Measurements from ENCODE around the gene LINS1. TPM values are rescaled to one million over a fixed set of nuclear protein-coding genes. Genes with fewer than 3 reads are reported as not detected.

The LINS1 gene
- total RNA-seq, 2 experiments from 2014 or later, result 41.7 to 43.8 TPM

DNA sequence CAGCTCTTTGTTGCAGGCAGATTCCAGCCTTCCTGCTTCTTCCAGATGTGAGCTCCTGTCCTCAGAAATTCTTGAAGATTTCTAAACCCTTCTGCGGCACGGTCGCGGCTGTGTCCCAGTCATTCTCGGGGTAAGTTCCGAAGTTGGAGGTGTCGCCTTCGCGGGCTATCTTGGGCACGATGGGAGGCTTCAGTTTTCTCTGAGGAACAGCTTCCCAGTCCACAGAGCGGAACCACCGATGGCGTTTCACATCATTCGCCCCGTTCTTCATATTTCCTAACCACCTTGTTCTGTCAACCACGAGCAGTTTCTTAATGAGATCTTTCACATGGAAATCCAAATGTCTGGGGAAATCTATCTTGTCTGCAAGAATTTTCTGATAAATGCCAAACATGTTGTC, 48.5 kb downstream of the LINS1 start:
- Mint-ChIP-seq H3K36me3 (ENCODE audit: low read depth) (peaks cover 51% of the 10 kb centered on the region), H3K9me3 (ENCODE audit: low read depth) (no peaks in the 10 kb centered on the region), H3K27me3 (no peaks in the 10 kb centered on the region)

DNA sequence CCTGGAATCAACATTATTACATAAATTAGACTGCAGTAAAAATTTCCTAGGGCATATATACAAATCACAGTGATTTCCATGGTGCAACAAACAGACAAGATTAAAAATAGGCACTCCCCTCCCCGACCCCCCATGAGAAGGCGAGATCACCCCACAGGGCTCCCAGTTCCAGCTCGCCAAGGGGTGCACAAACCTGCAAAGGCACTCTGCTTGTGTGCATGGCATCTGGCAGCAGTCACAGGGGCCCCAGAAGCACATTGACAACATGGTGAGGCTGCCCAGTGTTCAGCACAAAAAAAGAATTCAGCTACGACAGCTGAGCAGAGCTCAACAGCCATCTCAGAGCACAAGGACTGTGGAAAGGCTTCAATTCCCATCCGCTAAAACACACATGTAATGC, 54.0 kb downstream of the LINS1 start:
- H3K9me3 Mint-ChIP-seq (ENCODE audit: low read depth), result no peaks in the 10 kb centered on the region
- ATAC-seq (no peak), DNase-seq (no peak)
- CTCF ChIA-PET, result no interaction called here
- POLR2A ChIA-PET, result no interaction called here
- intact Hi-C loops (cut with DNase I, micrococcal nuclease), result no loop called here
- peaks cover 8% of the 10 kb centered on the region for H3K4me1 Mint-ChIP-seq
- H3K27ac Mint-ChIP-seq, result no peak overlapping the region
- H3K36me3 Mint-ChIP-seq (ENCODE audit: low read depth), result peaks cover 23% of the 10 kb centered on the region
- no peak overlapping the region for H3K4me3 Mint-ChIP-seq
- H3K27me3 Mint-ChIP-seq, result no peaks in the 10 kb centered on the region

More for the DNA sequence above, 48.5 kb downstream of the LINS1 start:
- no peak overlapping the region for H3K4me3 Mint-ChIP-seq
- ATAC-seq (no peak), DNase-seq (no peak)
- H3K27ac Mint-ChIP-seq, result no peak overlapping the region
- no peaks in the 10 kb centered on the region for H3K4me1 Mint-ChIP-seq
- CTCF ChIA-PET, result no interaction called here
- POLR2A ChIA-PET, result interaction anchor here (0.7 kb wide), 1 partner anchor 12 kb away, joined by 3 read pairs; no protein-coding TSS in a partner anchor
- intact Hi-C loops (cut with DNase I, micrococcal nuclease), result no loop called here

DNA sequence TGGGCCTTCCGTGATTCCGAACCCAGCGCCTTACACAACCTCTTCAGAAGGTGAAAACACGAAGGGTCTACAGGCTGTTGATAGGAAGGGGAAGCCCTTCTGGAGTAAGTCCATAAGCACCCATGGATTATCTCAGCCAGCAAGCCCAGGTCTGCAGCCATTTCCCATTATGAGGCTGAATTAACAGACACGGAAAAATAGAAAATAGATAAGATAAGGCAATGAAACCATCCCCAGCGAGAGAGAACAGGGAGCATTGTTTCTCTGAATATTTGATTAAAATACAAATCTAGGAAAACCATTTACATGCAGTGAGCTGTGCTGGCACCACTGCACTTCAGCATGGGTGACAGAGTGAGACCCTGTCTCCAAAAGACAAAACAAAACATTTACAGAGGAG, 57.0 kb downstream of the LINS1 start:
- intact Hi-C loops (cut with DNase I, micrococcal nuclease), result no loop called here
- Mint-ChIP-seq H3K27ac (no peak overlapping the region), H3K36me3 (ENCODE audit: low read depth) (no peaks in the 10 kb centered on the region), H3K9me3 (ENCODE audit: low read depth) (no peaks in the 10 kb centered on the region), H3K27me3 (no peaks in the 10 kb centered on the region), H3K4me1 (peaks cover 8% of the 10 kb centered on the region), H3K4me3 (no peak overlapping the region)
- POLR2A ChIA-PET, result no interaction called here
- CTCF ChIA-PET, result no interaction called here
- no peak for ATAC-seq
- DNase-seq, result no peak

DNA sequence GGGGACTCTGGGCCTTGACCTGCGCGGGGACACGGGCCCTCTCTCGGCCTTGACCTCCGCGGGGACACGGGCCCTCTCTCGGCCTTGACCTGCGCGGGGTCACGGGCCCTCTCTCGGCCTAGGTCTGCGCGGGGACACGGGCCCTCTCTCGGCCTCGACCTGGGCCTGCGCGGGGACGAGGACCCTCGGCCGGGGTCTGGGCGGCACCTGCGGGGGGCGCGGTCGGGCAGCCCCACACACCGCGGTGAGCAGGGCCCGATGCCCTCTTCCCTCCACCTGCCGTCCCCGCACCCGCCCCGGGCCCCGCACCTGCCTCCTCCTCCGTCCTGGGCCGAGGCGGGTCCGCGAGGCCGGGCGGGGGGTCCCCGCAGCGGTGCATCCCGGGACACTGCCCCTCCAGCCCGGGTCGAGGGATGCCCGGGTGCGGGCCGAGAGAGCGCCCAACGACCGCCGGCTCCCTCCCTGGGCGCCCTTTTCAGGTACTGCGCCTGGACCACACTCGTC, 57.6 kb downstream of the LINS1 start:
- H3K27ac Mint-ChIP-seq, result no peak overlapping the region
- H3K36me3 Mint-ChIP-seq (ENCODE audit: low read depth), result peaks cover under 1% of the 10 kb centered on the region
- no peak for DNase-seq
- no peak overlapping the region for H3K4me3 Mint-ChIP-seq
- ChIA-PET POLR2A (no interaction called here), CTCF (no interaction called here)
- no peak for ATAC-seq
- H3K4me1 Mint-ChIP-seq, result peaks cover 8% of the 10 kb centered on the region
- no peaks in the 10 kb centered on the region for H3K27me3 Mint-ChIP-seq
- intact Hi-C loops (cut with DNase I, micrococcal nuclease), result no loop called here
- no peaks in the 10 kb centered on the region for H3K9me3 Mint-ChIP-seq (ENCODE audit: low read depth)

DNA sequence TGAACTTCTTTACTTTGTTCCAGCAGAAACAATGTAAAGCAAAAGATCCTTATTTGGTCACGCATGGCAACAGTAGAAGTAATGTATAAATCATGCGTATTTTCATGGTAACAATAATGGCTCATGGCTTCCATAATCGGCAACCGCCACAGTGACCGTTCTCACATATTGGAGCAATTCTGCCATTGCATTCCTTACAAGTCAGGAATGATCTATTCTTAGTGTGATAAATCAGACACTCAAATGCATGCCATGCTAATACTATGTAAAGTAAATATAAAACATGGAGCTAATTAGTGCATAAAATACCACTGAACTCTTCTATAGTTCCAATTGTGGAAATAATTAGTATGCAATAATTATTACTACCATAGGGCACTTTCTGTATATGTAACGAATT, 59.7 kb downstream of the LINS1 start:
- ChIA-PET POLR2A (interaction anchor here (0.7 kb wide), 1 partner anchor 31 kb away, joined by 3 read pairs; no protein-coding TSS in a partner anchor), CTCF (interaction anchor here (0.9 to 1.3 kb wide), 3 partner anchors 10 to 30 kb away, joined by 3 read pairs; no protein-coding TSS in a partner anchor)
- ATAC-seq (no peak), DNase-seq (no peak)
- H3K4me3 Mint-ChIP-seq, result no peak overlapping the region
- intact Hi-C loops (cut with DNase I, micrococcal nuclease), result no loop called here
- peaks cover 15% of the 10 kb centered on the region for H3K36me3 Mint-ChIP-seq (ENCODE audit: low read depth)
- H3K27me3 Mint-ChIP-seq, result no peaks in the 10 kb centered on the region
- no peaks in the 10 kb centered on the region for H3K9me3 Mint-ChIP-seq (ENCODE audit: low read depth)
- peaks cover 8% of the 10 kb centered on the region for H3K4me1 Mint-ChIP-seq
- H3K27ac Mint-ChIP-seq, result no peak overlapping the region

DNA sequence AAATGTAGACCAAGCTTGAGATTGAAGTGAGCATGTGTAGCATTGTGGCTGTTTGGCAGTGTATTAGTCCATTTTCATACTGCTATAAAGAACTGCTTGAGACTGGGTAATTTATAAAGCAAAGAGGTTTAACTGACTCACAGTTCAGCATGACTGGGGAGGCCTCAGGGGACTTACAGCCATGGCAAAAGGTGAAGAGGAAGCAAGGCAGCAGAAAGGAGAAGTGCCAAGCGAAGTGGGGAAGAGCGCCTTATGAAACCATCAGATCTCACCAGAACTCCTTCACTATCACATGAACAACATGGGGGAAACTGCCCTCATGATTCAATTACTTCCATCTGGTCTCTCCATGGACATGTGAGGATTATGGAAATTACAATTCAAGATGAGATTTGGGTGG, 64.7 kb downstream of the LINS1 start:
- intact Hi-C loops (cut with DNase I, micrococcal nuclease), result no loop called here
- CTCF ChIA-PET, result no interaction called here
- ATAC-seq, result no peak
- Mint-ChIP-seq H3K27me3 (no peaks in the 10 kb centered on the region), H3K9me3 (ENCODE audit: low read depth) (no peaks in the 10 kb centered on the region), H3K27ac (no peak overlapping the region), H3K4me1 (no peaks in the 10 kb centered on the region), H3K36me3 (ENCODE audit: low read depth) (peaks cover 16% of the 10 kb centered on the region), H3K4me3 (no peak overlapping the region)
- POLR2A ChIA-PET, result no interaction called here
- no peak for DNase-seq

DNA sequence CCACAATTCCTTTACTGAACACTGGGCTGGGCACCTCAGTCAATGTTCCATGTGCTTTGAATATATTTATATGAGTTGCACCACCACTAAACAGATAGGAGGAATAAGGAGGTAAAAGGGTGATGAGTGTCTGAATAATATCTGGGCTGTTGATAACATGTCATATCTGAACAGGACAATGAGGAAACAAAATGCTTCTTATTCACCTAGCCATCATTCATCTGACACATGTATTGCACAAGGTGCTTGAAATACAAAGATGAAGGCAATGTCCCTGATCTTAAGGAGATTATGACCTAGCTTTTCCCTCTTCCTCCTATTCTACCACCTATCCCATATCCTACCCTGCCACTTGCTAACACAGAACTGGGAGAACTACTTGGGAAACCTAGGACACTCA, 65.3 kb downstream of the LINS1 start:
- Mint-ChIP-seq H3K4me3 (no peak overlapping the region), H3K36me3 (ENCODE audit: low read depth) (peaks cover 16% of the 10 kb centered on the region), H3K4me1 (no peaks in the 10 kb centered on the region), H3K9me3 (ENCODE audit: low read depth) (no peaks in the 10 kb centered on the region), H3K27me3 (no peaks in the 10 kb centered on the region), H3K27ac (no peak overlapping the region)
- ATAC-seq (no peak), DNase-seq (no peak)
- ChIA-PET POLR2A (no interaction called here), CTCF (no interaction called here)
- intact Hi-C loops (cut with DNase I, micrococcal nuclease), result no loop called here

DNA sequence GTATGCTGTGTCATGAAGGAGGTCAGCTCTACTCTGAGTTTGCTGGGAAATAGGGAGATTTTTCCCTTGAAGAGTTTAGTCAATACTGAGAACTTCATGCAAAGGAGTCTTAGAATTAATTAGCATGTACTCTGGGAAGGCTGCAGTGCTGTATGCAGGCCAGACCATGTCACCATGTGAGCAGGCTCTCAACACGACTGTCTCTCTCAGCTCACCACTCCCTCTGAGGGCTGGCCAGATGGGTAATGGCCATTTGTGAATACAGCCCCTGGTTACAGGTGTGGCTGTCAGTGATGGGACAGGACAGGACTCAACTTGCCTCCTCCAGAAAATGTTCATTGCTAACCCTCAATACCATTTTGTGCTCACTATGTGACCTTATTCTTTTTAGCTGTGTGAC, 68.1 kb downstream of the LINS1 start:
- H3K4me3 Mint-ChIP-seq, result no peak overlapping the region
- peaks cover 11% of the 10 kb centered on the region for H3K36me3 Mint-ChIP-seq (ENCODE audit: low read depth)
- CTCF ChIA-PET, result interaction anchor here (0.5 kb wide), 1 partner anchor 195 kb away, joined by 3 read pairs; no protein-coding TSS in a partner anchor
- H3K9me3 Mint-ChIP-seq (ENCODE audit: low read depth), result no peaks in the 10 kb centered on the region
- no peak overlapping the region for H3K27ac Mint-ChIP-seq
- H3K4me1 Mint-ChIP-seq, result peaks cover 5% of the 10 kb centered on the region
- intact Hi-C loops (cut with DNase I, micrococcal nuclease), result no loop called here
- no peaks in the 10 kb centered on the region for H3K27me3 Mint-ChIP-seq
- ATAC-seq, result no peak
- POLR2A ChIA-PET, result no interaction called here
- DNase-seq, result no peak

DNA sequence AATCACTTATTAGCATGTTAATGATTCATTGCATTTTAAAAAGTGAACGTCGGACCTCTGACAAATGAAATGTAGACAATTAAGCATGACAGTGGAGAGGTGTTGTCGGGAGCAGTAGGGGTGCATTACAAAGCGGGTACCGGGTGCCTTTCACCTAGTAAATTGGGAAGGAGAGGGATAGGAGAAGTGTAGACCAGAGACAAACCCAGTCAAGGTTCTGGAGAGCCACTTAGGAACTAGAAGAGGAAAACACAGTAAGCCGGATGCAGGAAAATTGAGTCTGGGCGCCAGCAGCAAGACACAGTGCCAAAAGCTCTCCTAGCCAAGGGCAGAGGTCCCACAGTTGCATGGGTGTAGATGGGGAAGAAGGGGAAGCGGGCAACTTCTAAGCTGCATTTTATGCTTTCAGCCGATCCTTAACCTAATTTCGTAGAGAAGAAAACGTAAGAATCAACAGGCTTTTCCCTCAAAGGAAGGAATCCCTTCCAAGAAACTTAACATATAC, 70.1 kb downstream of the LINS1 start:
- no peak overlapping the region for H3K4me3 Mint-ChIP-seq
- ChIA-PET POLR2A (interaction anchor here (1.0 kb wide), 1 partner anchor 42 kb away, joined by 3 read pairs; no protein-coding TSS in a partner anchor), CTCF (no interaction called here)
- H3K4me1 Mint-ChIP-seq, result peaks cover 5% of the 10 kb centered on the region
- intact Hi-C loops (cut with DNase I, micrococcal nuclease), result no loop called here
- no peaks in the 10 kb centered on the region for H3K27me3 Mint-ChIP-seq
- no peaks in the 10 kb centered on the region for H3K36me3 Mint-ChIP-seq (ENCODE audit: low read depth)
- DNase-seq (no peak), ATAC-seq (no peak)
- H3K9me3 Mint-ChIP-seq (ENCODE audit: low read depth), result no peaks in the 10 kb centered on the region
- no peak overlapping the region for H3K27ac Mint-ChIP-seq

DNA sequence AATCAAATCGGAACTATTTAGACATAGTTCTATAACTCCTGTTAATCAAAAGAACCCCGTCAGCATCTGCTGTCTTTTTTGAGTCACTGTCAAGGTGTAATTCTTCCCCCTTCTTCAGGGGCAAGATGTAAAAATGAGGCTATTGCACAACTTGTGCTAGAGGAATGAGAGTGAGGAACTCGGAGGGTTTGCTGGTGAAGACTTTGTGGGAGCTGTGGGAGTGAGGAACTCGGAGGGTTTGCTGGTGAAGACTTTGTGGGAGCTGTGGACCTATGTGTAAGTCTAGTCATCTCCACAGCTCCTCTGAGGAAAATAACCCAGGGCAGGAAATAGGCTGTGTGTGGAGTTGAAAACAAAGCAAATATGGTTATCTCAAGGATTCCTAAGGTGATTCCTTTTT, 70.8 kb downstream of the LINS1 start:
- CTCF ChIA-PET, result no interaction called here
- no peaks in the 10 kb centered on the region for H3K27me3 Mint-ChIP-seq
- POLR2A ChIA-PET, result interaction anchor here (1.0 kb wide), 1 partner anchor 42 kb away, joined by 3 read pairs; no protein-coding TSS in a partner anchor
- no peaks in the 10 kb centered on the region for H3K9me3 Mint-ChIP-seq (ENCODE audit: low read depth)
- no peaks in the 10 kb centered on the region for H3K36me3 Mint-ChIP-seq (ENCODE audit: low read depth)
- ATAC-seq, result no peak
- DNase-seq, result no peak
- no peak overlapping the region for H3K4me3 Mint-ChIP-seq
- intact Hi-C loops (cut with DNase I, micrococcal nuclease), result no loop called here
- H3K4me1 Mint-ChIP-seq, result peaks cover 5% of the 10 kb centered on the region
- no peak overlapping the region for H3K27ac Mint-ChIP-seq

DNA sequence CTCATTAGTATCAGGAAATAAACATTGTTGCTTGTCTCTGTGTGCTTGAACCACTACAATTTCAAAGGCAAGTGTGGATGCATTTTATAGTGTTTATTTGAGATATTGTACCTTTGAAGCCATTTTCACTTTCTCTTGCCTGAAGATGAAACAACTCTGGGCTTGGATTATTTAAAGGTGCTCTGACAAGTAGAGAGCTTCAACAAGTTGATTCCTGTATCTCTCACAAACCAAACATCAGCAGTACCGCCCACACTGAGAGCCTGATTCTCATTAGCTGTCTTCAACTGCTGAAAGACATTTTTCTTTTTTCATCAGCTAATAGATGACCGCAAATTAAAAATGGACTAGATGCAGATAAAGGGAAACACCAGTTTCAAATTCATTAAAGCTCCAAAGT, 72.4 kb downstream of the LINS1 start:
- Mint-ChIP-seq H3K36me3 (ENCODE audit: low read depth) (no peaks in the 10 kb centered on the region), H3K4me1 (peaks cover 5% of the 10 kb centered on the region), H3K27ac (no peak overlapping the region), H3K4me3 (no peak overlapping the region), H3K9me3 (ENCODE audit: low read depth) (no peaks in the 10 kb centered on the region), H3K27me3 (no peaks in the 10 kb centered on the region)
- intact Hi-C loops (cut with DNase I, micrococcal nuclease), result no loop called here
- ATAC-seq (no peak), DNase-seq (no peak)
- CTCF ChIA-PET, result interaction anchor here (0.7 to 0.8 kb wide), 2 partner anchors 179 to 191 kb away, joined by 3 read pairs; no protein-coding TSS in a partner anchor
- POLR2A ChIA-PET, result no interaction called here

DNA sequence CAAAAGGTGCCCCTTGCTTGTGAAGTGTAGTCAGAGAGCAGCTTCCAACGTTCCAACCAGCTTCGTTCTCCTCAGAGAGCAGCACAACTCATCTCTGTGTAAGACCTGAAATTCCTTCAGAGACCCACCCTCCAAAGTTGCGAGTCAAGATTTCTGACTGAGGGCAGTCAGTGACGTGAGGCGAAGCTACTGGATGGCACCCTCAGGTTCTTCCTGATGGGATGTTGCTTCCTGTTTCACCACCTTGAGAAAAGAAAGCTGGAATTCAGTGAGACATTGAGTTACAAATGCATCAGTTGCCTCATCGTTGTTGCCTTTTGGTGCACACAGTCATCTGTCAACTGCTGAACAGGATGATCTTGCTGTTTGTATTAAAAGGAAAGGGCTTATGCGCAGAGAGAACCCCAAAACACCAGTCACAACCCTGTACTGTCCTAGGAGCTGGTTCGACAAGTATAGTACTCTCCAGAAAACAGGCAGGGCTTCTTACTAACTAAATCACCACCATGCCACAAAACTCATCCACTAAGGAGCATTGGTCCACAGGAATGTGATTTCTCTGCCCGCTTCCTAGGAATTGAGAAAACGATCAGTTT, 73.1 kb downstream of the LINS1 start, which contains the start of gene CERS3:
Gene CERS3, minus strand, starts transcription at position 118 of the 596 bp plus-strand sequence. CDS start 27,101 bp downstream, outside the sequence.
- DNase-seq (no peak), ATAC-seq (no peak)
- Mint-ChIP-seq H3K27me3 (no peaks in the 10 kb centered on the region), H3K4me1 (peaks cover 5% of the 10 kb centered on the region), H3K9me3 (ENCODE audit: low read depth) (no peaks in the 10 kb centered on the region), H3K36me3 (ENCODE audit: low read depth) (no peaks in the 10 kb centered on the region), H3K4me3 (no peak within 1 kb of the TSS), H3K27ac (no peak within 1 kb of the TSS)
- intact Hi-C loops (cut with DNase I, micrococcal nuclease), result no loop called here
- CTCF ChIA-PET, result interaction anchor here (0.7 to 0.8 kb wide), 2 partner anchors 178 to 190 kb away, joined by 3 read pairs; no protein-coding TSS in a partner anchor
- POLR2A ChIA-PET, result no interaction called here

All from activated CD4-positive, alpha-beta T cell treated with anti-CD3 and anti-CD28 coated beads for 36 hours (primary cell).